Spinal cord (tissue), 10 donors: ENCODE results near the gene FLVCR2. TPM values are rescaled to one million over a fixed set of nuclear protein-coding genes. Genes with fewer than 3 reads are reported as not detected.
A peak's percentile ranks its signal among the peaks of the same experiment; 100 is the strongest.

ENCODE experiments used
- DNase-seq, 6 donors: peaks; one replicate each; pipeline versions ENCODE4 v3.0.0 to v3.0.0-alpha.2; 2013 to 2015; ENCODE audit warnings: low spot score in 6 of 6, low read depth in 4 of 6
- H3K27ac ChIP-seq: one replicate; pipeline ENCODE4 v1.5.1; 2013; ENCODE audit warnings: low read depth, low read length, control low read depth
- H3K27me3 ChIP-seq: one replicate; pipeline ENCODE4 v1.6.1; 2013; ENCODE audit warnings: low read length; ENCODE audit not compliant: control insufficient read depth, insufficient read depth
- H3K36me3 ChIP-seq: one replicate; pipeline ENCODE4 v1.6.1; 2013; ENCODE audit warnings: low read length; ENCODE audit not compliant: control insufficient read depth, insufficient read depth
- H3K4me1 ChIP-seq: one replicate; pipeline ENCODE4 v1.6.1; 2013; ENCODE audit warnings: low read length; ENCODE audit not compliant: control insufficient read depth, insufficient read depth
- H3K4me3 ChIP-seq: one replicate; pipeline ENCODE4 v1.5.1; 2013; ENCODE audit warnings: low read depth, low read length, control low read depth
- H3K9me3 ChIP-seq: one replicate; pipeline ENCODE4 v1.6.1; 2013; ENCODE audit warnings: low read length; ENCODE audit not compliant: control insufficient read depth, insufficient read depth
- WGBS: methylation state at CpG from one replicate; pipeline ENCODE4 v1.1.5; 2013; ENCODE audit warnings: missing lambda C conversion rate; ENCODE audit not compliant: insufficient coverage; 5-methylcytosine and 5-hydroxymethylcytosine counted together
- polyA plus RNA-seq, 2 donors: library from polyadenylated mRNA; unstranded; fragments of 120-200 nt; gene quantifications; one replicate each; pipeline ENCODE4 v1.2.1, GENCODE V29; 2013; ENCODE audit not compliant: insufficient read length in 2 of 2
- total RNA-seq, 2 donors: library from RNA; depleted of rRNA in 1 of 2; stranded (reverse); fragments of 120-200 nt in 1 of 2; fragments of >200 nt in 1 of 2; gene quantifications; one replicate each; pipeline versions ENCODE4 v1.2.3 to v1.2.4, GENCODE V29; 2013 to 2014
- donor health status: healthy.

The FLVCR2 gene
- total and polyA plus RNA-seq, 4 donors = 8.8 to 19.0 (median 11.6) TPM

GRCh38 chr14:75553761-75554364, 24.6 kb upstream of the FLVCR2 start:
- Histone ChIP-seq H3K27ac (no peak overlapping the region), H3K9me3 (no peaks in the 10 kb centered on the region), H3K4me1 (no peaks in the 10 kb centered on the region), H3K4me3 (no peak overlapping the region), H3K27me3 (peaks cover 4% of the 10 kb centered on the region), H3K36me3 (no peaks in the 10 kb centered on the region)
- no peak for DNase-seq
- WGBS = 13% methylated on average over 1 of the region's 4 CpGs

GRCh38 chr14:75554482-75554881, 23.9 kb upstream of the FLVCR2 start:
- H3K4me1 ChIP-seq = no peaks in the 10 kb centered on the region
- H3K27ac ChIP-seq = no peak overlapping the region
- WGBS = no CpG with 5 or more reads among the region's 2 CpGs
- H3K4me3 ChIP-seq = no peak overlapping the region
- DNase-seq = no peak
- H3K36me3 ChIP-seq = no peaks in the 10 kb centered on the region
- H3K9me3 ChIP-seq = no peaks in the 10 kb centered on the region
- peaks cover 4% of the 10 kb centered on the region for H3K27me3 ChIP-seq

DNA sequence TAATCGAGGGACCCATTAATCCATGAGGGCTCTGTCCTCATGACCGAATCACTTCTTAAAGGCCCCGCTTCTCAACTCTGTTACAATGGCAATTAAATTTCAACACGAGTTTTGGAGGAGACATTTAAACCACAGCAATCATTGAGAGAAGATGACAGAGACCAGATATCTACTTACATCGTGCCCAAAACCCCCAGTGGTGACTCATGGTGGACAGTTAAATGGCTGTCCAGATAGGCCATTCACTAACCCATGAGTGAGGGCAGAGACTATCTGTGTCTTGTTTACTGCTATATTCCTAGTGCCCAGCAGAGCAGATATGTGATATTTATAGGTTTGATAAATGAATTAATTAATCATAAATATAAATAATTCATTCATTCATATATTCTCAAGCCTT, 20.0 kb upstream of the FLVCR2 start:
- WGBS = 100% methylated on average over 2 of the region's 5 CpGs
- Histone ChIP-seq H3K27me3 (peaks cover 3% of the 10 kb centered on the region), H3K9me3 (no peaks in the 10 kb centered on the region), H3K4me1 (no peaks in the 10 kb centered on the region), H3K27ac (no peak overlapping the region), H3K36me3 (no peaks in the 10 kb centered on the region), H3K4me3 (no peak overlapping the region)
- DNase-seq = no peak

GRCh38 chr14:75559045-75559444, 19.4 kb upstream of the FLVCR2 start:
- Histone ChIP-seq H3K9me3 (no peaks in the 10 kb centered on the region), H3K36me3 (no peaks in the 10 kb centered on the region), H3K27ac (no peak overlapping the region), H3K4me1 (no peaks in the 10 kb centered on the region), H3K4me3 (no peak overlapping the region), H3K27me3 (peaks cover 3% of the 10 kb centered on the region)
- 100% methylated on average over 2 of the region's 6 CpGs for WGBS
- DNase-seq = no peak

GRCh38 chr14:75559451-75560222, 18.8 kb upstream of the FLVCR2 start:
- Histone ChIP-seq H3K36me3 (no peaks in the 10 kb centered on the region), H3K27me3 (peaks cover 3% of the 10 kb centered on the region), H3K4me3 (no peak overlapping the region), H3K27ac (no peak overlapping the region), H3K4me1 (no peaks in the 10 kb centered on the region), H3K9me3 (no peaks in the 10 kb centered on the region)
- WGBS = 92% methylated on average over 6 of the region's 6 CpGs
- no peak for DNase-seq

DNA sequence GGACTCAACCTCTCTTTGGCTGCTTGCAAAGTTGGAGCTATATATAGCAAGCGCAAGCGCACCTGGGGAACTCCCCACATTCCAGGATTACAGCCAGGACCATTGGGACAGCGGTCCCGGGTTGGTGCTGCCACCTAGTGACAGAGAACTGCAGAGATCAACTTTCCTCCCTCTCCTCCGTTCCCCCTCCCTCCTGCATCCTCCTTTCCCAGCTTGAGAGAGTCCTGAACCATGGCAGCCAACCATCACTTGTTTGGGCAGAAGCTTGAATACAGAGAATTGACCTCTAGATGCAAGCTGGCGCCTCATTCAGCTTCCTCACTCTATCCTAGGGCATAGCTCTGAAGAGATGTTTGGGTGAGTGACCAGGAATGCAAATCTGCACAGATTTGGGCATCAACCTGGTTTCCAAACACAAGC, 17.4 kb upstream of the FLVCR2 start:
- H3K9me3 ChIP-seq = no peaks in the 10 kb centered on the region
- no peaks in the 10 kb centered on the region for H3K36me3 ChIP-seq
- no peak overlapping the region for H3K27ac ChIP-seq
- 7% methylated on average over 5 of the region's 6 CpGs for WGBS
- H3K4me3 ChIP-seq = no peak overlapping the region
- peak in 4 of 6 donors; percentile 26 to 86 (median 58) for DNase-seq
- peaks cover 3% of the 10 kb centered on the region for H3K27me3 ChIP-seq
- H3K4me1 ChIP-seq = no peaks in the 10 kb centered on the region

DNA sequence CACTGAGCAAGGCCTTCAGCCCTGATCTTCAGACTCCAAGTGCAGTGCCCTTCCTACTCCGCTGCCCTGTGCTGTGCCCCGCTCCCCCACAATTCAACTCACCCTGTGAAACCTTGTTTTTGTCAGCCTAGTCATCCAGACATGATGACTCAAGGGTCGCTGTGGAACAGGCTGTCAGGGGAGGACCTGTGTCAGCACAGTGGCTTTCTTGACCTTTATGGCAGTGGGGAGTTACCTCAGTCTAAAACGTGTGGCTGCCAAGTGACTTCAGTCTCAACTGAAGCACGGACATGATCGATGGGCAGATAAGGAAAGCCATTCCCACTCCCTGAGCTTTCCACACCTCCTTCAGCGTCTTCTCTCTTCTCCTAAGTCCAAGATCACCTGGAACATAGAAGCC, 16.3 kb upstream of the FLVCR2 start:
- no peaks in the 10 kb centered on the region for H3K36me3 ChIP-seq
- H3K4me1 ChIP-seq = no peaks in the 10 kb centered on the region
- WGBS = 70% methylated on average over 5 of the region's 7 CpGs
- H3K4me3 ChIP-seq = no peak overlapping the region
- no peak overlapping the region for H3K27ac ChIP-seq
- H3K9me3 ChIP-seq = no peaks in the 10 kb centered on the region
- DNase-seq = no peak
- peaks cover 3% of the 10 kb centered on the region for H3K27me3 ChIP-seq

DNA sequence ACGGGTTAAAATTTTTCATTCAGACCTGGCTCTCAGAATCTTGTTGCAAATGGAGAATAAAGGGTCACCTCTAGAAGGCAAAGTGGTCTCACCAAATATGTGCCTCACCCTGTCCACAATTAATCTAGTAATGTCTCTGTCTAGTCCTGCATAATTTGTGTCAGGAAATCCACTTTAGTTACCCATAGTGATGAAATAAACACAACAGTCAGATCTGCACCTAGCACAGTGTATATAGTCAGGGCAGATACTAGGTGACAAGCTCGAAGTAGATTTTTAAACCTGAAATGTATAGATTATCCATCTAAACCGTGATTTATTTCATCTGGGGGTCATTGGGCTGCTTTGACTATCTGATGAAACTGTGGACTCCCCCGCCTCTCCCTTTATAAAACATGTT, 15.9 kb upstream of the FLVCR2 start:
- no peak for DNase-seq
- Histone ChIP-seq H3K9me3 (no peaks in the 10 kb centered on the region), H3K27me3 (peaks cover 3% of the 10 kb centered on the region), H3K27ac (no peak overlapping the region), H3K4me3 (no peak overlapping the region), H3K4me1 (no peaks in the 10 kb centered on the region), H3K36me3 (no peaks in the 10 kb centered on the region)
- 78% methylated on average over 2 of the region's 4 CpGs for WGBS

GRCh38 chr14:75563931-75564330, 14.5 kb upstream of the FLVCR2 start:
- 93% methylated on average over 4 of the region's 4 CpGs for WGBS
- Histone ChIP-seq H3K9me3 (no peaks in the 10 kb centered on the region), H3K4me1 (no peaks in the 10 kb centered on the region), H3K27ac (no peak overlapping the region), H3K4me3 (no peak overlapping the region), H3K27me3 (peaks cover 5% of the 10 kb centered on the region), H3K36me3 (no peaks in the 10 kb centered on the region)
- no peak for DNase-seq

GRCh38 chr14:75565056-75565455, 13.4 kb upstream of the FLVCR2 start:
- DNase-seq = no peak
- H3K36me3 ChIP-seq = no peaks in the 10 kb centered on the region
- H3K27me3 ChIP-seq = peaks cover 5% of the 10 kb centered on the region
- no peak overlapping the region for H3K27ac ChIP-seq
- WGBS = 71% methylated on average over 5 of the region's 5 CpGs
- H3K4me3 ChIP-seq = no peak overlapping the region
- H3K9me3 ChIP-seq = no peaks in the 10 kb centered on the region
- no peaks in the 10 kb centered on the region for H3K4me1 ChIP-seq
